GM04503 (cell line): ENCODE measurements around the gene ELK4.
A peak's percentile ranks its signal among the peaks of the same experiment; 100 is the strongest.

Source experiments
- DNase-seq: peaks from one replicate; pipeline ENCODE4 v3.0.0-alpha.2; 2012; ENCODE audit warnings: low read depth

Gene ELK4

DNA sequence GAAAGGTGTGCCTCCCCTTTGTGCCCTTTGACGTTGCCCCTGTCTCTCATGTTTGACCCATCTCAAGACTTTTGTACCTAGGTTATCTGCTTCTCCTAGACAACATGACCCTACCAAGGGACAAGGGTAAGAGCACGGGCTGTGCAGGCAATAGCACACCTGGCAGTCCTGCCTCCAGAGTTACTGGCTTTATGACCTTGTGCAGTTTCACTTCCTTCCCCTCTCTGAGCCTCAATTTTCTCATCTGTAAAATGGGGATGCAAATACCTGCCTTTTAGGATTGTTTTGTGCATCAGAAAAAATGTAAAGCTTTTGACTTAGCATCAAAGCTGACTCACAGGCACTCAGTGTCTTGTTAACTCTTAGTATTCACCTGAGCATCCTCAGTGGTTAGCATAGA, 36.4 kb downstream of the ELK4 start:
- no peak for DNase-seq

DNA sequence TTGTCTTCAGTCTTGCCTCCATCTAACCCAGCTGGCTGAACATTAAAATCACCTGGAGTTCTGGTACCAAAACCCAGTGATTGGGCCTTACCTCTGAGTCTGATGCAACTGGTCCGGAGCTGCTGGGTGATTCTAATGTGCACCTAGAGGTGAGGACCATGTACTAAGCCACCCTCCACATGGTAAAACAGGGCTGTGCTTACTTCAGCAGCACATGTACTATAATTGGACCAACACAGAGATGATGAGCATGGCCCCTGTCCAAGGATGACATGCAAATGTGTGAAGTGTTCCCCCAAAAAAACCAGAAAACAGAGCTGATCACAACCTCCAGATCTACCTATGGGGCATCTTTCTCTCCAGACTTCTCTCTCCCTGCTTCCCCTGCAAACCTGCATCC, 37.0 kb downstream of the ELK4 start:
- DNase-seq, result no peak

DNA sequence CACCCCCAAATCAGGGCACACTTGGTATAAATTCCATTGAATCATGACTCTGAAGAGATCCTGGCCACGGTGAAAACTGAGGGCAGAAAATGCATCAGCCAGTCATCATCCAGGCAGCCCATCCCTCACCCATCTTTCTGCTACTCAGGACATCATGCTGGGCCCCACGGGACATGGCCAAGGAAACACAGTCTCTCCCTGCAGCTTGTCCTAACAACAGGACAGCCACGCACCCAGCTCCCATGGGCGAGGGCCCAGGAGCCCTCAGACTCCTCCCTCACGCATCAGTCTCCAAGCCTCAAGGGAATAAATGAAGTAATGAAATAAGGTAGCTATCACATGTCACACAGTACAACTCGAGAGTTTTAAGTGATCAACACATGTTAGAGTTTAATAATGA, 37.8 kb downstream of the ELK4 start:
- DNase-seq, result no peak

DNA sequence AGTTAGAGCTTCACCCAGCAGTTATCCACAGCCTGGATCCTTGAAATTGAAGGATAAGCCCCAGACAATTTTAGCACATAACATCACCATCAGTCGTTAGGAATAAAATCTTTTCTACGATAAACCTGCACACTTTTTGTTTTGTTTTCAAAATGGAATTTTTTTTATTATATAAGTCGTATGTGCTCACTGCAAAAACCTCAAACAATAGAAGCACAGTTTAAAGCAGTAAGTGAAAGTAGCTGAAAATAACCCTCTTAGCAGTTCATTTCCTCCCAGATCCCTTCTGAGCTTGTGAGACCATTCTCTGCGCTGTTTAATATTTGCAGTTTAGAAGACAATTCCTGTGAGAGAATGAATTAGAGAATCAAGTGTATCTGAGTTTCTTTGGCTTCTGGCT, 38.3 kb downstream of the ELK4 start:
- DNase-seq, result no peak

DNA sequence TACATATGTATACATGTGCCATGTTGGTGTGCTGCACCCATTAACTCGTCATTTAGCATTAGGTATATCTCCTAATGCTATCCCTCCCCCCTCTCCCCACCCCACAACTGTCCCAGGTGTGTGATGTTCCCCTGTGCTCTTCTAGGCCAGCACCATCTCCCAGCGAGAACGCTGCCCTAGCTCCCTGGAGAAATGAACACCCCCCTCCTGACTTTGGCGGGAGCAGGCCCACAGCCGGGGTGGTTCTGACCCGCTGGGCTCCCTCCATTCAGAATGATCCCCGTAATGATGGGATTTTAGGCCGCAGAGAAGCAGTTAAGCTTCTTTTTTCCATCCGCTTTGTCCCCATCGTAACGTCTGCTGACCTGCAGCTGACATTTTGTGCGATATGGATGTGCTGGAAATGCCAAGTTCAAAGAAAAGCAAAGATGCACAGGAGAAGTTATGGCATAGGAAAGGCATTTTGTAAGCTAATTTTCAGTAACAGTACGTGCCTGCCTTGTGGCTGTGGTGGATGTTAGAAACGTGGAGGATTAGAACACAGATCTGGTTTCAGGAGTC, 39.3 kb downstream of the ELK4 start:
- no peak for DNase-seq

DNA sequence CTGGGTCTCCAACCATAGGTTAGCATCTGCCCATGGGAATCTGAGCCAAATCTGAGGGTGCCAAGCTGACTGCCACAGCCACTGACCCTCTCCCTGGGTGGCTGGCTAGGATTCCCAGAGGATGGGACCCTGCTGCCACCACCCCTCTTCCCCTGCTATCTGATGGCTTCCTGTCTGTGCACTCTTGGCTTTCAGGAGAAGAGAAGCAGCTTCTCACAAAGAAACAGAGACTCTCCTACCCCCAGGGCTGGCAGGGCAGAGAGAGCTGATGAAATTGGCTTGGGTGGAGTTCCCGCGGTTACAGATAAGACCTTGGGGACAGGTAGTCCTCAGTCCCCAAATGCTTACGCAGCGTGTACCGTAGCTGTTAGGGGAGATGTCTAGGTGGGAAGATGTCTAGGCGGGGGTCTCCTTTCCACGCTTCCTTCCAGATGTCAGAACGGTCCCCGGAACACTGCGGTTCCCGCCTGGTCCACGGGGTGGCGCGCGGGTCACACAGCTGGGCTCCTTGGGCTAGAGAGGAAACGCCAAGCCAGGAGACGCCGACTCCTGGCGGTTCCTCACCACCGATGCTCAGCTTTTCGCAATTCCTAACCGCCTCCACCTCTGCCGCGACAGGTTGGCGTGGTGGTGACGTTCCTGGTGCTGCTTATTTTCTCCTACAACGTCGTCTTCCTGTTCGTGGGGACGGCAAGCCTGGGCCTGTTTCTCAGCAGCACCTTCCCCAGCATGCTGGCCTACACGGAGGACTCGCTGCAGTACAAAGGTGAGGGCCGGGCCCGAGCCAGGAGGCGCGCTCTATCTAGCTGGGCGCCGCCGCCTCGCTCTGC, 40.1 kb downstream of the ELK4 start:
- no peak for DNase-seq

DNA sequence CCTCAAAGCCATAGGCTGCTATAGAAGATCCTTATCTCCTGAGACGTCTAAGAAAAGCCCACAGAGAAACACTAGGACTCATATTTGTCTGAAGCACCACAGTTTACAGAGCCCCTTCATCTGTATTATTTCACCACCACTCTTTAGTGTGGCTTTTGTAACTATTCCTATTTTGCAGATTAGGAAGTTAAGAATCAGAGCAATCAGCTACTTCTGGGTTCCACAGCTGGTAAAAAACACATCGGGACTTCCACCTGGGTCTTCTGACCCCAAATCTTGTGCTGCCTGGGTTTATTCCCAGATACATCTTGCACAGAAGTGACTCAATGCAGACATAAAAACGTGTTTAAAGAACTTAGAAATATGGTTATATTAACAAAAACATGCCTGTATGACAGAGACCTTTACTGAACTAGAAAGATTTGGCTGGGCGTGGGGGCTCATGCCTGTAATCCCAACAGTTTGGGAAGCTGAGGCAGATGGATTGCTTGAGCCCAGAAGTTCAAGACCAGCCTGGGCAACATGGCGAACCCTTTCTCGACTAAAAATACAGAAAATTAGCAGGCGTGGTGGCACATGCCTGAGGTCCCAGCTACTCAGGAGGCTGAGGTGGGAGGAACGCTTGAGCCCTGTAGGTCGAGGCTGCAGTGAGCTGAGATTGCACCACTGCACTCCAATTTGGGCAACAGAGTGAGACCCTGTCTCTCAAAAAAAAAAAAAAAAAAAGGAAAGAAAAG, 40.9 kb downstream of the ELK4 start:
- no peak for DNase-seq

DNA sequence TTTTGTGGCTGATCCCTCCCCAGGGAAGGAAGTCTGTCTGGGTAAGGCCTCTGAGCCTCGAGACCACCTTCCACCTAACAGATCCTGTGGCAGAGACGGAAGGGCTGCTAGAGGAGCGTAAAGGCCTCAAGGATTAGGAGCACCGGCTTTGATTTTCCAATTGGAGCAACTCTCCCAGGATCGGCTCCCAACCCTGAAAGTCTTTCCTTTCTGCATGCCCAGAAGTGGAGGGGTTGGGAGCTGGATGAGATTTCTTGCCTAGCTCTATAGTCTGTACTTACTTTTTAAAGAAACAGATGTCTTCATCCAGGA, 41.4 kb downstream of the ELK4 start:
- no peak for DNase-seq

DNA sequence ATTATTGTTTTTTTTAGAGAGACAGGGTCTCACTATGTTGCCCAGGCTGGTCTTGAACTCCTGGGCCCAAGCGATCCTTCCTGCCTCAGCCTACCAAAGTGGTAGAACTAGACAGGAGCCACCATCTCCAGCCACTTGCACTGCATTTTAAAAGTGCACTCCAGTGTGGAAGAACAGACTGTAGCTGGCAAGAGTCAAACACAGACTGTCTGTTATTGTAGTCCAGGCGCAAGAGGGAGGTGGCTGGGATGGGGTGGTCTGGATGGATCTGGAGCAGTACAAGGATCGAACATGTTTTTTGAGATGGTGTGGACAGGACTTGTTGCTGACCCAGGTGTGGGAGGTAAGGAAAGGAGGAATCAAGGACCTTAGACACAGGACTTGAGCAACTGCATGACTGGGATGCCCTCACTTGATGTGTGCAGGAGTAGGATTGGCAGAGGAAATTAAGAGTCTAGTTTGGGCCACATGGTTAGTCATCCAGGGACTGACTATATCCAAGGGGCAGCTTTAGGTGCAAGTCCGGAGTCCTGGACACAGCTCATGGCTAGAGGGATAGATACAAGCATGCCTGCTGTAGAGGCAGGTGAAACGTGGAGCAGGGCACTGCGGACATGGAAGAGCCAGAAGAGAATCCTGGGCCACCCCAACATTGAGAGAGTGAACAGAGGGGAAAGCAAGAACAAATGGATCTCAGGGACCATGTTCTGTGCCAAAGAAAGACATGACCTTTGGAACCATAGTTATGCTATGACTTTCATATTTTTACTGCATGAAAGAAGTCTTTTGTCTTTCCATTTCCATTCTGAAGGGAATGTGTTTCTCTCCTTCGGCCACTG, 42.0 kb downstream of the ELK4 start:
- no peak for DNase-seq

DNA sequence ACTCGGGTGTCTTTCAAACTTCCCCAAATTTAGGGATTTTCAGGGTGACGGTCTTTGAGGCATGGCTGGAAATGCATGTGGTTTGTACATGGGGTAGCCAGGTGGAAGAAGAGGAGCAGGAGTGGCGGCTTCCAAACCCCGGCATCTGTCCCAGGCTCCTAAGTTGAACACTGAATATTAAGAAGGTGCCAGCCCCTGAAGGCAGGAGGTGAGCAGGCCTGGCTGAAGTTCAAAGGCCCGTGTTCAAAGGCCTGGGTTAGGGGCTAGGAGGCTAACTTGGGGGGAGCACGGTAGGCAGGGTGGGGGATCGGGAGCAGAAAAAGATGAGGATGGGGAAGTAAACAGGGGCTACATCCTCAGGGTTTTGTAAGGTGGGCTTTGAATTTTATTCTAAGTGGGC, 42.8 kb downstream of the ELK4 start:
- no peak for DNase-seq

DNA sequence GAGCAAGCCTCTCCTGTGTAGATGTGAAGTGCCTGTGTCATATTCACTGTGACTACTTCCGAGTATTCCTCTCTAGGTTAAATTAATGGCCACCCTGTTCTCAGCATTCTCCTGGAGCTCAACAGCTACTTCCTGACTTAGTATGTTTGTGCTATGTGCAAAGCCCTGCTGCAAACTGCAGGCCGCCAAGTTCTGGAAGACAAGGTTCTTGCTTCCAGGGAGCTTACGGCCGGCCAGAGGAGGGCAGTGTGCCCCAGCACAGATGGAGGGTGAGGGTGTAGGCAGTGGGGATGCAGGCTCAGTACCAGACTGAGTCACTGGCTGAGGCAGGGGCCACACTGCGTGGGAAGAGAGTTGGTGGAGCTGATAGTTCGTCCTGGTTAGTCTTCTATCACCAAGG, 43.2 kb downstream of the ELK4 start:
- peak; percentile 11 for DNase-seq

DNA sequence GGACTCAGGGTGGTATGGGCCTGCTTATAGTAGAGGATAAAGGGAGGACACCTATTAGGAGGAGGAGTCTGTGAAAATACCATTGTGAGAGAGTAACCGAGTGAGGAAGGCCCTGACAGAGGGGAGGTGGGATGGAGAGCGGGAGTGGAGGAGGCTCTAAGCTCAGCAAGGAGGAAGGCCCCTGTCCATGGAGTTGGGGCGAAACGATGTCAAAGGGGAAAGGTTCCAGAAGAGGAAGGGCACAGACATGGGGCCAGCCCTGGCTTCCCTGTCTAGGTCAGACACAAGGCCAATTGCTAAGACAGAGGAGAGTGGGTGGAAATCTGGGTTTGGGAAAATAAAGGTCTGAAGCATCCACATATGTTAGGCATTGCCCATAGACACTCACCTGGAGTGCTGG, 44.2 kb downstream of the ELK4 start:
- no peak for DNase-seq

DNA sequence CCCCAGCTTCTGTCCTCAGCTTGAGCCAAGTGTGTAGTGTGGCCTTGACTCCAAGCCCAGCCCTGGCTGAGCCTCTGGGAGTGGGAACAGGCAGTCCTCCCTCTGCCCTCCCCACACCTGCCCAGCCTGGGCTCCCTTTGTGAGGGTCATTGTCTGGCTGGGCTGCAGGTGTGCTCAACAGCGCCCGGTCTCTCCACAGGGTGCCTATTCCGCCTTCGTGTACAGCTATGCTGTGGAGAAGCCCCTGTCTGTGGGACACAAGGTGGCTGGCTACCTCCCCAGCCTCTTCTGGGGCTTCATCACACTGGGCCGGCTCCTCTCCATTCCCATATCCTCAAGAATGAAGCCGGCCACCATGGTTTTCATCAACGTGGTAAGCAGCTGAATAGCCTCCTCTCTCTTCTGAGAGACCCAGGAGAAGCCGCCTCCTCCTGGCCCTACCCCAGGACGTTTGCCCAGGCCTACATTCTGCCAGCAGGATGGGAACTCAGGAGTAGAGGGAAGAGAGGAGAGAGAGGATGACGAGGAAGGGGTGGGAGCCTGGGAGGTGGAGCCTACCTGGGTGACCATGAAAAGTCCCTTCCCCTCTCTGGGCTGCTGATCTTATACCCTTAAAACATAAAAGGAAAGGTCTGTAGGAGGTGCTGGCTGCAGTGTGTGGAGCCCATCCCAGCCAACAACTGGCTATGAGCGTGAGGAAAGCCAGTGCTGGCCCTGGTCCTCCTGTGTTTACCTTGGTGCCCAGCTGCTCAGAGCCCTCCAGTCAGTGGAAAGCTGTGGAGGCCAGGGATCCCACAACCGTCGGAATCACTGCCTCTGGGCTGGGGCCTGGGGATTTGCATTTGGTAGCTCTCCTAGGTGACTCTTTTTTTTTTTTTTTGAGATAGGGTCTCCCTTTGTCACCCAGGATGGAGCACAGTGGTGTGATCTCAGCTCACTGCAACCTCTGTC, 45.7 kb downstream of the ELK4 start:
- no peak for DNase-seq

DNA sequence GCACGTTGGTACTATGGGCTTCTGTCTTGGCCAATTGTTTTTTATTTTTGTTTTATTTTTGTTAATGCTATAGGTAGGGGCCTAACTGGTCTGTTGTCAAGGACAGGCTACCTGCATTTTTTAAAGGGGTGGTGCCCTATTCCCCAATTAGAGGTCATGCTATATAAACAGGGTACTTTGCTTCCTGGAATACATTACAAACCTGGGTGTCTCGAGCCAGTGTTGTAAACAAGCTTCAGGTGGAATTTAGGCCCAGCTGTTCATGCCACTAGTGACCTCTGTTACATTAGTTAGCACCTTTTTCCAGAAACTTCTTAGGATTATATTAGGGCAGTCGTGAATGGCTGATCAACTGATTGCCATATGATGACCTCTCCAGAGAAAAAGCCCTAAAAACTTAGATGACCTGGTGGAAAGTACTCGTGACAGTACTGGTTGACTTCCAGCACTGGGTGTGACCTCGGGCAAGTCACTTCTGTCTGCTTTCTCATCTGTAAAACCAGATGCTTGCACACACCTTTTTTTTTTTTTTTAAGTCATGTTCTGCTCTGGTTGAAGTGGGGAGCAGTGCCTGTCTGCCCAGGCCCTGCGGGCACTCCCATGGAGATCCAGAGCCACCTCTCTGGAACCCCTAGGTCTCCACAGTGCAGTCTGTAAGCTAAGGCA, 46.5 kb downstream of the ELK4 start:
- no peak for DNase-seq

DNA sequence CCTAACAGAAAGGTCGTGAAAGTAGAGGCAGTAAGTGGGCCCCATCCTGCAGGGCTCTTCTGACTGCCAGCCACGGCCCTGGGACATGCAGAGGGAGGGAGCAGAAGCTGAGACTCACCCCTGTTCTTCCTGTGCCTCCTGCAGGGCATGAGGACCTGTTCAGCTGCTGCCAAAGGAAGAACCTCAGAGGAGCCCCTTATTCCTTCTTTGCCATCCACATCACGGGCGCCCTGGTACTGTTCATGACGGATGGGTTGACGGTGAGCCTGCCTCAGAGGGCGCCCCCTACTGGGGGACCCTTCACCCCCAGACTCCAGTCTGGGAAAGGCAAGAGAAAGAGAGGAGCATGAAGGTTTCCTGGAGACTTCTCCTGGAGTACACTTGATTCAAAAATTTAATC, 47.1 kb downstream of the ELK4 start:
- no peak for DNase-seq

DNA sequence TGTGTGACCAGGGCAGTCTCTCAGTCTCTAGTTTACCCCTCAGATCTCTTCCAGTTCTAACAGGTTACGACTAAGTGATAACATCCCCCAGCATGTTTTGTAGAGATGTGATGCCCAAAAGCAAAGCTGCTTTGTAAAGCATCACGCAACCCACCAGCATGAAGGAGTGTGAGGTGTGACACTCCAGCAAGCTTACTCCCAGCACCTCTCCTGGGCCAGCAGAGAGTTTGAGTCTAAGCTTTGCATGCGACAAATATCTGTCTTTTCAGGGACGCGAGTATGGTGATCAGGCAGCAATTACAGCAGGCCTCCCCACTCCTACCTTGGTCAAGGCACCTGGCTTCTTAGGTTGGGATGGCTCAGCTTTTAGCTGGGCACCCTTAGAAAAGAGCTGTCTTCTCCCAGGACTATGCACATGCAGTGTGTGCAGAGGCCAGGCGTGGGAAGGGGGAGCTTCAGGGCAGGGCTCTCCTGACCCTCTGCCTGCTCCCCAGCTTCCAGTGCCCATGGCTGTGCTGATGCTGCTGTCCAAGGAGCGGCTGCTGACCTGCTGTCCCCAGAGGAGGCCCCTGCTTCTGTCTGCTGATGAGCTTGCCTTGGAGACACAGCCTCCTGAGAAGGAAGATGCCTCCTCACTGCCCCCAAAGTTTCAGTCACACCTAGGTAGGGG, 48.2 kb downstream of the ELK4 start:
- no peak for DNase-seq

DNA sequence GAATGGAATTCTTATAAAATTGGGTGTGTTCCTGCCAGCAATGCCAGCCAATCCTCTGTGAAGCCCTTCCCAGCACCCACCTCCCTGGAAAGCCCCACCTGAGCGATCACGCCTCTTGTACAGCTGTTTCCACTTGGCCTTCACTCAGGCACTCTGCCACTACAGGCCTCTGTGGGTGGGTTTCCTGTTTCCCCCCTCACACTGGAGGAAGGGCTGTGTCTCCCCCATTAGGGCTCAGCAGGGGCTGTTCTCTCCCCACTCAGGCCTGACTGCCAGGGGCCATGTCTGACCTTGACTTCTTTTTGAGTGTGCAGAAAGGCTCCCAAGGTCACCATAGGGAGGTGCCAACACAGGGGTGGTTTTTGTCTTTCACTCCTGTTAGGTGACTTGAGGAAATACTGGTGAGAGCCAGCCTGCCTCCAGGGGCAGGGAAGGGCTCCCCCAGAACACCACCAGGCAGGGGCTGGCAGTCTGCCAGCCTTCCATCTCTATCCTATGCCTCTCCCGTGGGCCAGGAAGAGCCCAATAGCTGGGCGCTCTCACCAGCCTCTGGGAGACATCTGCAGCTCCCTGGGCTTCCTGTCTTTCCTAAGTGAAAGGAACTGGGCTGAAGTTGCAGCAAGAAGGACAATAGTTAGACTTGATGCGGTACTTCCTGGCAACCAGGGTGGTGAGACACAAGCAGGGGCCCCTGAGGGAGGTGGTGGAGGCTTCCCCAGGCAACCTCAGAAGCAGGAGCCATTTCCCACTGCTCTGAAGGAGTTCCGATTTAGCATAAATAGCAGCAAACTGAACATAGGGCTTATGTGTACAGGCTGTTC, 49.1 kb downstream of the ELK4 start:
- no peak for DNase-seq

DNA sequence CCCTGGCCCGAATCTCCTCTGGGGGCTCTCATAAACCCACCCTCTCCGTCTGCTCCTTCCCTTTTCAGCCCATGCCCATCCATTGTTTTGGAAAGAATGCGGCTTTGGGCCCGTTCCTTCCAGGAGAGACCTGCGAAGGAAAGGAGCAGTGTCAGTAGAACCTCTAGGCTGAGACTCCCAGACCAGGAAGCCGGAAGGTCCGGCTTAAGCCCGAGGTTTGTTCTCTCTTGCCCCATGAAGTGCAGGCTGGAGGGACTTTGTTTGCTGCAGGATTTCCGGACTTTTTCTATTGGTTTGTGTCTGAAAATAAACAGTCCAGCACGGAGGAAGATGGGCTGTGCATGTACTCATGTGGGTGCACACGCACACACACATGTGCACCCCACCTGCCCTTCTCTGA, 49.8 kb downstream of the ELK4 start:
- no peak for DNase-seq

DNA sequence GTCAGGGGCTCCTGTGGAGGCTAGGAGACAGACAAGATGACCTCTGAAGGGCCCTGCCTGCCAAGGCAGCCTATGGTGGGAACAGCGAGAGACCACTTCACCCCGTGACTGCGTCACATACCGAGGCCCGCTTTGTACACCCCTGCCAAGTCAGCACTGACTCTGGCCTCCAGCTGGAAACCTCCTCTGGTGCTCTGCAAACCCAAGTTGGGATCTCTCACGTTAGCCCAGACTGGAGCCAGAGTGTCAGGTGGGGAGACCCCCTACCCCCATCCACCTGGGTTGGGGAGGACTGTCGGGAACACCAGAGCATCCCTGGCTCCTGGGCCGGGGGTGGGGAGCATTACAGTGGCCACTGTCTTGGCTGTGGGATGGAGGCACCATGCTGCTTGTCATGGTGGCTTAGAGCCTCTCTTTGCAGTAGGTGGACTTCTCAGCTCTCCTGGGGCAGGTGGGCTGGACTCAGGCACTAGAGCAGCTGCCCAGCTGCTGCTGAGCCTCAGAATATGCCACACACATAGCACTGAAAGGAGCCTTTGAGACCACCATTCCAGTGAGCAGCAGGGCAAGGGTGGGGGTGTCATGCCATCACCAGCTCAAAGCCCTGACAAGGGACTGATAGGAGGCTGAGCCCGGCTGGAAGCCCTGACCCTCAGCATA, 50.4 kb downstream of the ELK4 start:
- DNase-seq, result no peak
